Activated CD8-positive, alpha-beta memory T cell treated with anti-CD3 and anti-CD28 coated beads for 4 hours (primary cell): ENCODE results near the gene ACR.

ENCODE experiments used
- DNase-seq, 2 donors: peaks; one replicate each; pipeline ENCODE4 v3.0.0-alpha.2; 2020; ENCODE audit warnings: low read depth in 2 of 2

The ACR gene

DNA sequence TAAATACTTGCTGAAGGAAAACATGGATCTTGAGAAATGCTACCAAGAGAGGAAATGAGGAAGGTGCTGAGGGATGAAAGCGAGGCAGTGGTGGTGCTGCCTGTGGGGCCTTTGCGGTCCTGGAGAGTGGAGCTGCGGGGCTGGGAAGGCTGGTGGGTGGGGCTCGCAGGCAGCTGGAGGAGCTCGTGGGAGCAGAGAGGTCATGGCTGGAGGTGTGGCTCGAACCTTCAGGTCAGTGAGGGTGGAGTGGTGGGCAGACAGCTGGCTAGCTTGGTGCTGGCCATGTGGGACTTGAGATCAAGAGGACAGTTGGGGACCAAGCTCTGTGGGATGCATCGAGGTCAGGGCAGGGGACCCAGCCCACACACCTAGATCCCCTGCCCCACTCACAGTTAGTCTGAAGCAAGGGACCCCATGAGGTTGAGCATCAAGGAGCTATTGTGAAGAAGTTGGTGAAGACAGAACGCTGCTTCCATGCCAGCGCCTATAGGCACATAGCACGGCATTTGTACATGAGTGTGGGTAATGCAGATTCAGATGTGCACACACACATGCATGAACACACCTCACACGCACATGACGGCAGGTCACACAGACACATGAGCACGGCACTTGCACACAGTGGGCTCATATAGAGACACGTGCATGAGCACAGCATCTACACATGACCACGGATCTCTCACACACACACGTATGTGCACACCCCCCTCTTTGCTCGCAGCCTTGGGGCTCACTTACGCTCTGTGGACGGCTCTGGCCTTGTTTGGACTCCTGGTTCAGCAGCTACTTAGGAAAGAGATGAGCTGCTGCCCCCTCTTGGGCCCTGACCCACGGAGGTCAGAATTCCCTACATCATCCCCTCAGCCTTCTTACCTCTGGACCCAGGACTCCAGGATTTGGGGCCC lies 34.9 kb upstream of the ACR start:
- no peak for DNase-seq

DNA sequence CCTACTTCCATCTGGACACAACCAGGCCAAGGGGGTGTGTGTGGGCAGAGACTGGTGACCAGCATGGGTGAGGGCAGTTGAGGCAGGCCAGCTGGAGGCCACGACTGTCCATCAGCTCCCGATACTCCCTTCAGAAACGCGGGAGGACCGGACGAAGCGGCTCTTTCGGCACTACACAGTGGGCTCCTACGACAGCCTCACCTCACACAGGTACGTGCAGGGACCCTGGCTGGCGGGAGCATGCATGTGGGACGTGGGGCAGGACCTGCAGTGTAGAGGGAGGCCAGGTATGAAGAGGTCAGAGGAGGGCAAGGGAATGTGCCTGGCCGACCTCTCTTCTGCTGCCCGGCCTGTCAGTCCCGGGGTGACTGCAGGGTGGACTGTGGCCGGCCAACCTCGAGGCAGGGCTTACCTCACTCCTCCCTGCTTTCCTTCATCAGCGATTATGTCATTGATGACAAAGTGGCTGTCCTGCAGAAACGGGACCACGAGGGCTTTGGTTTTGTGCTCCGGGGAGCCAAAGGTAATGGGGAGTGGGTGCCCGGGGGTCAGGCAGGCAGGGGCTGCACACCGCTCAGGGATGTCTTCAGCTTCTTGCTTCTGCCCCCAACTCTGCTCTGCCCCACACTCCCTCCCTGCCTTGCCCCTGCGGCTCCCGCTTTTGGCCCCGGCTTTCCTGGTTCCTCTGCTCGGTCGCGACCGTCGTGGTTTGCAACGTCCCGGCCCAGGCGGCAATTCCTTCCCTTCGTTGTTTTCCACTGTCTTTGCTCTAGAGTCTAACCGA lies 34.1 kb upstream of the ACR start:
- DNase-seq: no peak

DNA sequence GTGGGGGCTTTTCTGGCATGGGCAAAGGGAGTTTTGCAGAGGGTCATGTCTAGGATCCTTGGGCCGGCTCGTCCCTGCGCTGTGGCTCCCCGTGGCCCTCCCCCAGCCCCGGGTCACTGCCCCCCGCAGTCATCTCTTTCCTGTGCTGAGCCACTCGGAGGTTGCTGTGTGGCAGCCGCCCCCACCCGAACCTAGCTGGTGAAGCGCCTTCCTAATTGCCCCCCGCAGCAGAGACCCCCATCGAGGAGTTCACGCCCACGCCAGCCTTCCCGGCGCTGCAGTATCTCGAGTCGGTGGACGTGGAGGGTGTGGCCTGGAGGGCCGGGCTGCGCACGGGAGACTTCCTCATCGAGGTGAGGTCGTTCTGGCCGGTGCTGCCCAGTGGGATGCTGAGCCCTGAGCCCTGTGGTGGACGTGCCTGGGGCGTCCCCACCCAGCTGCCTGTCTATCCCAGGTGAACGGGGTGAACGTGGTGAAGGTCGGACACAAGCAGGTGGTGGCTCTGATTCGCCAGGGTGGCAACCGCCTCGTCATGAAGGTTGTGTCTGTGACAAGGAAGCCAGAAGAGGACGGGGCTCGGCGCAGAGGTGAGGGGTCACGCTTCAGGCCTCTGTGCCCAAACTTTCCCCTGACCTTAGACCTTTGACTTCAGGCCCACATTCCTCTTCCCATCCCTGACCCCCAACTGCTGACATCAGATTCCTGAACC lies 33.3 kb upstream of the ACR start:
- no peak for DNase-seq

DNA sequence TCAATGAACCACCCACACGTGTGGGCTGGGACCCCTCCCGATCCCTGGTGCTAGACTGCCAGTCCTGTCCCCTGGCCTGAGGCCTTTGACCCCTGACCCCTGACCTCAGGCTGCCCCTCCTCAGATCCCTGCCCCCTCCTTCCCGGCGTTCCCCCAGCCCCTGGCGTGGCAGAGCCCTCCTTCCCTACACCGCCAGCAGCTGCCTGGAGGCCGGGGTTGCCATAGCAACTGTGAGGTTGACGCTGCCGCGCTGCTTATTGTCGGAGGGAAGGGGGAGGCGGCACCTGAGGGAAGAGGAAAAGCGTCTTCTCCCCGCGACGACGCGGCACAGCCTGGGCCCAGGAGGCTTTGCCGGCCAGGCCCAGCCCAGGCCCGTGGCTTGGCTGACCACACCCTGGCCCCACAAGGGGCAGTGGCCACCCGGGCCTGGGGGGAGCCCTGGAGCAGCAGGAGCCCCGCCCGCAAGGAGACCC lies 32.7 kb upstream of the ACR start:
- no peak for DNase-seq

DNA sequence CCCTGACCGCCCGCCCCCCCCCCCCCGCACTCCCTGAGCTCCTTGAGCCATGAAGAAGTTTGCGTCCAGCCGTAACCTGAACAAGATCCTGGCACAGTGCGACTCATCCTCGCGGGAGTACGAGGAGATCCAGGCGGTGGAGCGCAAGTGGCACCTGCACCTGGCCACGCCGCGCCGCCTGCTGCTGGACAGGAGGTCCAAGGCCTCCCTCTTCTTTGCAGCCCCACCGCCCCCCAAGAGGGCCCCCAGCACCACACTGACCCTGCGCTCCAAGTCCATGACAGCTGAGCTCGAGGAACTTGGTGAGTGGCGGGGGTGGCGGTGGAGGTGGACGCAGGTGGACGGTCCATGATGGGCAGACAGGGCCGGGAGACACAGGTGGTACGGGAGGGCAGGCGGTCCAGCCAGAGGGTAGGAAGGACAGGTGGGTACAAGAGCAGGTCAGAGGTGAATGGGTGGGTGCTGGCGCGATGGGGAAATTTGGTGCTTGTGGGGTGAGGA lies 32.1 kb upstream of the ACR start:
- DNase-seq: no peak

DNA sequence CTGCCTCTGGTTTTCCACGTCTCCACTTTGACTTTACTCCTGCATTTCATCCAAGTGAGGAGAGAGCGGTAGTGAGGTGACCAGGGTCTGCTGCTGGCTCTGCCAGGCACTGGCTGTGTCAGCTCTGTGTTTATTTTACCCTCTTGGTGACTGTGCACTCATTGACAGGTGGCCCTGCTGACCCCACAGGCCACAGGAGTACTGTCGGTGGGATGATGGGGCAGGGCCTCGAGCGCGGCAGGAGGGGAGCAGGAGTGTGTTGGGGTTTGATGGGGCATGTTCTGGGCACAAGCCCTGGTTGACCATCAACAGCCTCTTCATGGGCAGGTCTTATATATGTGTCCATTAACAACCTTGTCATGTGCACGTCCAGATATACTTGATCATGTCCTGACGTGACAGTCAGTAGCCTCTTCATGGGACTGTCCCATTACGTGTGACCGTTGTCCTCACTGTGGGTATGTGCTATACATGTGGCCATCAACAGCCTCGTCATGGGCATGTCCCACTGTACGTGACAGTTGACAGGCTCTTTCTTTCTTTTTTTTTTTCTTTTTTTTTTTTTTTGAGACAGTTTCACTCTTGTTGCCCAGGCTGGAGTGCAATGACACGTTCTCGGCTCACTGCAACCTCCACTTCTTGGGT lies 31.4 kb upstream of the ACR start:
- DNase-seq: no peak

DNA sequence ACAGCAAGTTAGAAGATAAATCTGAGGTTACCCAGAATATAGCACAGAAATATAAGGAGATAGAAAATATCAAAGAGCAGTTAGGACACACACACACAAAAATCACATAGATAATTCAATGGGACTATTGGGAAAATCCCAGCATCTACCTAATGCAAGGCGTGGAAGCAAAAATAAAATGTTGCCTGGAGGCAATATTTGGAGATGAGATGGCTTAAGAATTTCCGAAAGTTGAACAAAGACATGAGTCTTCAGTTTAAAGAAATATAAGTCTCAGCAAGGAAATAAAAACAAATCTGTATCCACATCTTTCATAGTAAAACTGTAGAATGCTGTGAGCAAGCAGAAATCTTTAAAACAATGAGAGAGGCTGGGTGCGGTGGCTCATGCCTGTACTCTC lies 29.5 kb upstream of the ACR start:
- DNase-seq: no peak

DNA sequence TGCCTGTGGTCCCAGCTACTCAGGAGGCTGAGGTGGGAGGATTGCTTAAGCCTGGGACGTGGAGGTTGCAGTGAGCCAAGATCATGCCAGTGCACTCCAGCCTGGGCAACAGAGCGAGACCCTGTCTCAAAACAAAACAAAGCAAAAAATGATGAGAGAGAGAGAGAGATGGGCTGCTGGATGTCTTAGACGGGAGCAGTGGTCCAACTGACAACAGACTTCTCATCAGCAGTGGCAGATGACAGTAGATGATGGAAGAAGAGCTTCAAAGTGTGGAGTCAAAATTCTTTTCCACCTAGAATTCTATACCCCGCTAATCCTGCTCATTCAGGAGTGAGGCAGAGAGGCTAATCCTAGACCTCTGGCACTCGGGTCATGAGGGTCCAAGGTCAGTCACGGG lies 29.0 kb upstream of the ACR start:
- no peak for DNase-seq

DNA sequence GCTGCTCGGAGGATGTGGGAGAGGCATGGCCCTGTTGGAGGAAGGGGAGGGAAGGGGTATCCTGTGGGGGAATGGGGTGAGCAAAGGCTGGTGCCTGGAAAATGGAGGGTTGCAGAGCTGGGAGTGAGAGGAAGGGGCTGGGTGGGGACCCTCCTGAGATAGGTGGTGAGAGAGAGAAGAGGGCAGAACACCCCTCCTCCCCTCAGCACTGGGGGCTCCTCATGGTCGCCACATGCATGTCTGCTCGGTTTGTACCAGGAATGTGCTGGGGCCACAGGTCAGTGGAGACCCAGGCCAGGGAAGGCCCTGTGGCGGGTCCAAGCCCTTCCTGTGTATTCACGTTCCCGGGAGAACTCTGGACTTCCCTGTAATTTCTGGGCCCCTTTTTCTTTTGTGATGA lies 27.8 kb upstream of the ACR start:
- DNase-seq: no peak

DNA sequence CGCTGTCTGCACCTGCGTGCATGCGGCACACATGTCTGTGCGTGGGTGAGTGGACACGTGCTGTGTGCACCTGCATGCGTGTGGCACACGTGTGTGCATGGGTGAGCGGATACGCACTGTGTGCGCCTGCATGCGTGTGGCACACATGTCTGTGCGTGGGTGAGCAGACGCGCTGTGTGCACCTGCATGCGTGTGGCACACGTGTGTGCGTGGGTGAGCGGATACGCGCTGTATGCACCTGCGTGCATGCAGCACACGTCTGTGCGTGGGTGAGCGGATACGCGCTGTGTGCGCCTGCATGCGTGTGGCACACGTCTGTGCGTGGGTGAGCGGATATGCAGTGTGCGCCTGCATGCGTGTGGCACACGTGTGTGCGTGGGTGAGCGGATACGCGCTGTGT lies 27.1 kb upstream of the ACR start:
- DNase-seq: no peak

DNA sequence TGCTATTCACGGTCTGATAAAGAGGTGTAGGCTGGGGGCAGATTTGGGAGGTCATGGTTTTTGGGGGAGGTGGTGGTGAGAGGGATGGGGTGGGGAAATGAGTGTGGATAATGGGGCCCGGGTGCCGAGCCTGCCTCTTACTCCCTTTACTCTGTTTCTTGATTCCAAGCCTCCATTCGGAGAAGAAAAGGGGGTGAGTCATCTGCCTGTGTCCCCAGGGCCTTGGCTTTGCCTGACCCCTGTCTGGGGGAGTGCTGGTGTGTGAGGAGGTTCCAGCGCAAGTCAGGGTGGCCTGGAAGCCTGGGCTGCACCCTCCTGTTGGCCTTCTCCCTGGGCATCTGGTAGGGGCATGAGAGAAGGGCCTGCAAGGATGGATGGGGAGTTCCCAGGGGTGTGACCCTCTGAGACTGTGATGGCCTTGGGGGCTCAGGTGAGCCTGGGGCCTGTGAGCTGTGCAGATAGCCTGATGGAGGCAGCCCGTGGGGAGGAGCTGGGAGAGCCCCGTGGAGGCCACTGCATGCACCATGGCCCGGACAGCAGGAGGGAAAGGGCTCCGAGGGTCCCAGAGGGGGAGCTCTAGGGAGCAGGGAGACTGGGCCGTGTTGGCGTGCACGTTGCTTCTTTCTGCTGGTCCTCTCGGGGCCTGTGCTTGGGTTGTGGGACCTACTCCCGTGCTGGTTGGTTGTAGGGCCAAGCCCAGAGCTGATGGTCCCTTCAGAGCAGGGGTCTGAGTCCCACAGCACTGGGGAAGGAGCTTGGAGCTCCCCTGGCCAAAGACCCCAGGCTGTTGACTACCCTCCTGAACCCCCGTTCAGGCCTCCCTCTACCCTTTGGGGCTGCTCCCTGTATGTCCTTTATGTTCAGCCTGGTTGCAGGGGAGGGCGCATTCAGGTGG lies 26.3 kb upstream of the ACR start:
- no peak for DNase-seq

DNA sequence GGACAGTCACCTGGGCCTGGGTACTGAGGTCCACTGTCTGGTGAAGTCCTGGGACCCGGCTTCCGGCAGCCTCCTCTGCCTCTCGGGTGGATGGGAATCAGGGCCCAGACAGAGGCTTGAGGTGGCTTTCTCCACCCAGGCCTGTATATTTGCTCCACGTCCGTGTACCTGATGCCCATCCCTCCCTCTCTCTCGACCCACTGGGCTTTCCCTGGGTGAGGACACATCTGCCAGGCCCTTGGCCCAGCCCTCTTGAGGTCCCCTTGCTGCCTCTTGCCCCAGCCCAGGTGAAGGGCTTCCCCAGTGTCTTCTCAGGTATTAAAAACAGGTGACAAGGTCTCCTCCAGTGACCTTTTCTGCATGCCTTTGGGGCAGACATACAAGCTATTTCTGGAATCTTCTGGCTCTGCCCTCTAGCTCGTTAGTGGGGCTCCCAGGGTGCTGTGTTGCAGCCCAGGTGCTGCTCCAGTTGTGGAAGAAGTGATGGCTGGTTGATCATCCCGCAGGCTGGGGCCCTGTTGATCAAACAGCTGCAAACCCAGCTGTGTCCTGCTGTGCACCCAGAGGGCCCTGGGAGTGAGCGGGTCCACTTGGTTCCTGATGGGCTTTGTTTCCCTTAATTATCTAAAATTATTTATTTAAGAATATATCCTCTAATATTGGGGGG lies 25.5 kb upstream of the ACR start:
- DNase-seq: no peak

DNA sequence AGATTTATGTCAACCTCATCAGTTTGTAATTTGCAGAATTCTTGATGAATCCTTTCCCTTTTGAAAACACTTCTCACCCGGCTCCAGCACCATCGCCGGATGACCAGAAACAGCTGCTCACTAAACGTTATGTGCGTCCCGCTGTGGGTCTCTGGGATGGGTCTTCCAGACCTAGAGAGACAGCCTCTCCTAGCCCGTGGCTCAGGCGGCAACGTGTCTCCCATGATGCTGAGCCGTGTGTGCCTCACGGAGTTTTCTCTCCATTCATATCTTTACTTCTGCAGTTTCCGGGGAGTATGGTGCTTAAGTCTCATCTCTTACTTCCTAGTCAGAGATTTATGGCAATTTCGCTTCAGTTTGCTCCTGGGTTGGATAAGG lies 25.0 kb upstream of the ACR start:
- no peak for DNase-seq

DNA sequence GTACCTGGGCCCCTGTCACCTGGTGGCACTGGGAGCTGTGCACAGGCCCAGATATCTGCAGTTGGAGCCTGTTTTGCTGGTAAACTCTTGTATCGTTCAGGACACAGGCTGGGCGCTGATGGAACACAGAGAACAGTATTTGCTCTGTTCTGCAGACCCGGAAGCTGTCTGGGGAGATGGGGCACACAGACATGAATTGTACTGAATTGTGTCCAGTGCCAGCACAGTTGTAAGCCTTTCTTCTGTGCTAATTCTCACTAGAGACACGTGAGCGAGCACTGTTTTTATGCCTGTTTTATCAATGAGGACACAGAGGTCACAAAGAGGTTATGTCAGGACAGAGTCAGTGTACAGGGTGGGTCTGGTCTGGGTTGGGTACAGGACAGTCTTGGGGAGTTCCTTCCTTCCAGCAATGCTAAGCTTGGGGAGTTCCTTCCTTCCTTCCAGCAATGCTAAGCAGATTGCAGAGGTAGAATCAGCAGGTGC lies 24.4 kb upstream of the ACR start:
- no peak for DNase-seq

DNA sequence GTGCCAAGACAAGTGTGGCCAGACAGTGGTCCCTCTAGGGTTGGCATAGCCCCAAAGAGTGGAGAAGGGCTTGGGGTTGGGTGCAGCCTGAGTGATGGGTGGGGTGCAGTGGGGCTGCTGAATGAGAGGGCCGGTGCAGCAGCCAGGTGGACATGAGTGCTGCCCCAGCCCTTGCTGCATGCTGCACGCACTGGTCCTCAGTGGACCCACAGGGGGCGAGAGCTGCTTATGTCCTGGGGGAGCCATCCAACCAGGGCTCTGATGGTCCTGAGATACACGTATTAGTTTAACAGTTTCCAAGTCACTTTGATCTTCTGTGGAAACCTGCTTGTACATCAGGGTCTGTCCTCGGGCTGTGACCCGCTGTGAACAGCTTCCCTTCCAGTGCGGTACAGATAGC lies 23.9 kb upstream of the ACR start:
- DNase-seq: no peak

DNA sequence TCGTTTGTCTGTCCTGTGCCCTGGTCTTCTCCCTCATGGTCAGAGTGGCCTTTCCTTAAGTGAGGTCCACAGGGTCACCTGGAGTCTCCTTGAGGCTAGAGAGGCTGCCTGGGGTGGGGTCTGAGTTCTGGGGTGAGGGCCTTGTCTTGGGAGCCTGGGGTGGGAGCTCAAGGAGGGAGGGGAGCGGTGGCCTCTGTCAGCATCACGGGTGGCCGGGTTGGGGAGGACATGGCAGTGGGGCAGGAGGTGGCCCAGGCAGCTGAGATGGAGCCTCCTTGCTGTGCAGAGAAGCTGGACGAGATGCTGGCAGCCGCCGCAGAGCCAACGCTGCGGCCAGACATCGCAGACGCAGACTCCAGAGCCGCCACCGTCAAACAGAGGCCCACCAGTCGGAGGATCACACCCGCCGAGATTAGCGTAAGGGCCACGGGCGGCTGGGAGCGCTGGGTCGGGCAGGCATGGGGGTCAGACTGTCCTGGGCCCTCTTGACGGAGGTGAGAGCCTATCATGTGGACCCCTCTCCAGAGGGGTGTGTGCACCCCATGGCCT lies 23.3 kb upstream of the ACR start:
- DNase-seq: no peak

DNA sequence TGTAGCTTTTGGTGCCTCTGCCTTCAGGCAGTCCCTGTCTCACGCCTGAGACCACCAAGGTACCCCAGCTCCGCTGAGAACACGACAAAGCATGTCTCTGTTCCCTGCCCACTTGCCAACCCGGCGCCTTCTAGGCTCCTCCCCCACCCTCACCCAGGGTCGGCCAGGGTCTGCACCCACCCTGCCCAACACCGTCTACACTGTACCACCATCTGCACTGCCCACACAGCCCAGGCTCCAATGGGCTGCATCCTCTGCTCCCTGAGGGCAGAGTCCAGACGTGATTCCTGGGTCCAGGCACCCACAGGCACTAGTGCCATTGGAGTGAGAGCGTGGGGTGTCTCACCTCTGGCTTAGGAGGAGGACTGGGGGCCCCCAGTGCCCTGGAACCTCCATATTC lies 22.8 kb upstream of the ACR start:
- no peak for DNase-seq

DNA sequence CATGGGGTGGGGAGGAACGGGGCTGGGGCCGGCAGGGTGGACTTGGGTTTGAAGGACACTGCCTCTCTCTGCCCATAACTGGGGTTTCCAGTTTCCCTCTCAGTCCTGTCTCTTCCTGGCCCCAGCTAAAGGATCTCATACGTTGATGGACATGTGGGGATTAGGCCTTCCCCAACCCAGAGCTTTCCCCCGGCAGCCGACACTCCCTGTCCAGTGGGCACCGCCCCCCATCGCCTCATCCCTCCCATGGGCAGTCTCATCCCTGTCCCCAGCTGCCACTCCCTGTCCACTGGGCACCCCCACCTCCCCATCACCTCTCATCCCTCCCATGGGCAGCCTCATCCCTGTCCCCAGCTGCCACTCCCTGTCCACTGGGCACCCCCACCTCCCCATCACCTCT lies 22.2 kb upstream of the ACR start:
- DNase-seq: no peak

DNA sequence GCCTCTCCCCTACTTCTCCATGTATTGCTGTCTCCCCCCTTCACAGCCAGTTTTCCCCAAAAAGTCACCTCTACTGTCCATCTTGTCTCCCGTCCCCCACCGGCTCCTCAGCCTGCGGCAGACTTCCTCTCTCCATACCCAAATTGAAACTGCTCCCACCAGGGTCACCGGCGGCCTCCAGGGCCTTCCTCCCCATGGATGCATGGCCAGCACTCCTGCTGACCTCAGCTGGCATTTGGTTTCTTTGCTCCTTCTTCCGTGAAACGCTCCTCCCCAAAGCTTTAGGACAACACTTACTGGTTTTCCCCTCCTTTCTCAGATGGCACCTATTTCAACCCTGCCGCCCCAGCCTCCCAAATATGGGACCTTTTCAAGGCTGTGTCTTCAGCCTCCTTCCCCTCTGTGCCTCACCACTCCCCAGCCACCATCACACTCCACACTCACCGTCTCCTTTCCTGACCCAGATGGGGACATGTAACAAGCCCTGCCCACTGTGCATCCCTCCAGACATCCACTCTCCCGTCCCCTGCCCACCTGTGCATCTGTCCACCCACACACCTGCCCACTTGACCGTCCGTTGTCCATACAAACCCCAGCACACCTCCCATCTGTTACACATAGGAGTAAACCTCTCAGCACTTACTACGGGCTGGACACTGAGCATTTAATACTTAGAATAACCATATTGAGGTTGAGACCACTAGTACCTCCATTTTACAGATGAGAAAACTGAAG lies 21.5 kb upstream of the ACR start:
- DNase-seq: no peak
